ENCODE data around the gene MEMO1. TPM values are rescaled to one million over a fixed set of nuclear protein-coding genes. Genes with fewer than 3 reads are reported as not detected.

The MEMO1 gene
- total and polyA plus RNA-seq, 2 of the 4 experiments (the other 2 are of a cell fraction): 23.7 to 49.7 TPM

DNA sequence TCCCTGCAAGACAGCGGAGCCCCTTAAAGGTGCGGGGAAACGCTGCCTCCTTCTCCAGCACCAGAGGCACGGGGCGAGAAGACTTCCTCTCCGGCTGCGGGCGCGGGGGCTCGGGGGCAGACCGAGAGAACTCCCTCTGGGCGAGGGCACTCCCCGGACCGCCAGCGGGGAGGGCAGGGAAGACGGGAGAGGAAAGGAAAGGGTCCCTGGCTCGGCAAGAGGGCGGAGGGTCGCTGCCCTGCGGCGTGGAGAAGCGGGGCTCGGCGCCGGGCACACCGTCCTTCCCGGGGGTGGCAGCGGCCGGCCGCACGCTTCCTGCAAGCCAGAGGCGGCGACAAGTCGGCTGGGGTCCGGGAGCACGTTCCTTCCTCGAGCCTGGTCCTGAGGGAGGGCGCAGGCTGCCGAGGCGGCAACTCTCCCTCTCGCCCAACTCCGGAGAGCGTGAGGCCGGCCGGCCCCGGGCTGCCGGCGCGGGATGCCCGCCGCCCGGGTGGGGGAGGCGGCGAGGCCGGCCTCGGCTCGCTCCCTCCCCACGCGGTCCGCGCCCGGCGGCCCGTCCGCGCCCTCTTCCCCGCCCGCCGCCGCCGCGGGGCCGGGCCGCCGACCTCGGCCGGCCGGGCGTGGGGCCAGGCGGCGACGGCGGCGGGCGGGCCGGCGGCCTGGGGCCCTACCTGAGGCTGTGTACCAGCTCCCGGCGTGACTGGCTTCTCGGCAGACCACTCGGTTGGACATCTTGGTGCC lies 1.1 kb downstream of the MEMO1 start:
- H3K9ac ChIP-seq (ENCODE audit: low read depth, low read length): peak overlapping the region; percentile 95
- no peak overlapping the region for H2BK15ac ChIP-seq (ENCODE audit: low read depth, low read length)
- CTCF ChIA-PET: interaction anchor here (0.6 to 1.3 kb wide), 2 partner anchors 12 to 546 kb away, joined by 3 read pairs; no protein-coding TSS in a partner anchor
- peak overlapping the region; percentile 67 for H2BK5ac ChIP-seq (ENCODE audit: low read depth, low read length, poor library complexity, severe bottlenecking)
- dilution Hi-C loops (cut with HindIII; ENCODE audit: low sequenced_read_pairs, unreplicated experiment): no loop called here
- peak overlapping the region; percentile 88 for H3K27ac ChIP-seq (ENCODE audit: insufficient read depth, low read length)
- H3K18ac ChIP-seq (ENCODE audit: low read depth, low read length): peak overlapping the region; percentile 13; the same call in 1 of the 2 replicates
- H4K20me1 ChIP-seq (ENCODE audit: insufficient read depth, low read length): peaks cover 38% of the 10 kb centered on the region
- in situ Hi-C loops (cut with MboI; ENCODE audit: low sequenced_read_pairs): no loop called here
- H2BK20ac ChIP-seq (ENCODE audit: low read depth, low read length): no peak overlapping the region
- H4K91ac ChIP-seq (ENCODE audit: insufficient read depth, low read depth, low read length): no peak overlapping the region; the same call in 1 of the 2 replicates
- peak overlapping the region in 1 of 2 experiments; percentile 21; a peak in 1 of 4 replicates for H4K8ac ChIP-seq (ENCODE audit: low read depth in 2 of 2, low read length in 2 of 2)
- H2AFZ ChIP-seq (replicated peaks; ENCODE audit: low read length, poor library complexity): peak overlapping the region; percentile 90
- peak overlapping the region; percentile 99 for H3K4me3 ChIP-seq (ENCODE audit: insufficient read depth, low read depth, low read length)
- H3K4ac ChIP-seq (ENCODE audit: low read depth, low read length): peak overlapping the region; percentile 33; the same call in 1 of the 2 replicates
- H3K4me1 ChIP-seq (ENCODE audit: control insufficient read depth, insufficient read depth, low read length): peaks cover 2% of the 10 kb centered on the region
- peak overlapping the region; percentile 80 for H3K14ac ChIP-seq (replicated peaks; ENCODE audit: low read depth, low read length)
- peak overlapping the region; percentile 45 for H2AK5ac ChIP-seq (ENCODE audit: low read depth, low read length)
- no peaks in the 10 kb centered on the region for H3K9me3 ChIP-seq (ENCODE audit: control insufficient read depth, insufficient read depth, low read length)
- POLR2A ChIA-PET (ENCODE audit: unreplicated experiment): interaction anchor here (0.6 kb wide), 1 partner anchor 316 kb away, joined by 7 read pairs; no protein-coding TSS in a partner anchor
- peak overlapping the region; percentile 58 for H3K56ac ChIP-seq (ENCODE audit: extremely low read depth, insufficient read depth, low read length)
- peak overlapping the region; percentile 96 for H3K4me2 ChIP-seq (ENCODE audit: low read depth, low read length)
- DNase-seq: no peak
- peak overlapping the region; percentile 22; the same call in 1 of the 2 replicates for H2BK120ac ChIP-seq (ENCODE audit: low read depth, low read length)
- H3K79me1 ChIP-seq (ENCODE audit: low read depth in 1 of 2, low read length in 2 of 2): peaks cover 9 to 24% of the 10 kb centered on the region in 2 experiments; a peak in 3 of 4 replicates
- 0% methylated on average over 8 of the region's 91 CpGs; no CpG with 5 or more reads in 1 of the 2 experiments for WGBS, 2 experiments (ENCODE audit: extremely low coverage in 2 of 2, insufficient read length in 1 of 2)
- peak overlapping the region; percentile 48 for H2AK9ac ChIP-seq (replicated peaks; ENCODE audit: low read depth, low read length, poor library complexity)
- TF ChIP-seq MAZ (IDR thresholded peaks at IDR 0.05; ENCODE audit: borderline replicate concordance, low read depth, low read length): 0 out of 2 replicates have a peak, but pooled peaks have one; percentile 7
- TF ChIP-seq MXI1 (IDR thresholded peaks at IDR 0.05; ENCODE audit: borderline replicate concordance, low read depth, low read length): no peak
- no peak for TF ChIP-seq NFE2L2 (IDR thresholded peaks at IDR 0.05; ENCODE audit: low read depth, low read length)
- H3K9me1 ChIP-seq (ENCODE audit: insufficient read depth, low read length): no peaks in the 10 kb centered on the region; the same call in 1 of the 2 replicates
- peak overlapping the region; percentile 73 for H3K23ac ChIP-seq (ENCODE audit: low read depth, low read length)
- no peak overlapping the region for H4K5ac ChIP-seq (ENCODE audit: low read depth, low read length)
- no peaks in the 10 kb centered on the region for H3K27me3 ChIP-seq (ENCODE audit: control insufficient read depth, insufficient read depth, low read length)
- no peaks in the 10 kb centered on the region for H3K36me3 ChIP-seq (ENCODE audit: control insufficient read depth, insufficient read depth, low read length)
- intact Hi-C loops (cut with micrococcal nuclease): loop anchor here (1.0 to 10.0 kb wide), 4 partner anchors 54 to 172 kb away; partner anchors contain the start of gene SPAST
- no TSS peak for BruUV-seq (replicated peaks)
- peak; percentile 25 for ATAC-seq (ENCODE audit: low read depth)

Data from IMR-90 (cell line).